GM12892 (cell line): ENCODE data around the gene XPO6.

Source experiments
- POLR2AphosphoS5 ChIP-seq: IDR thresholded peaks from 2 replicates; pipeline ENCODE4 v1.6.1; 2011; ENCODE audit warnings: low read depth, low read length, control low read depth
- TAF1 ChIP-seq: IDR thresholded peaks from 2 replicates; pipeline ENCODE4 v1.6.1; 2011; ENCODE audit warnings: low read depth, mild to moderate bottlenecking, control low read depth, low read length, borderline replicate concordance

DNA sequence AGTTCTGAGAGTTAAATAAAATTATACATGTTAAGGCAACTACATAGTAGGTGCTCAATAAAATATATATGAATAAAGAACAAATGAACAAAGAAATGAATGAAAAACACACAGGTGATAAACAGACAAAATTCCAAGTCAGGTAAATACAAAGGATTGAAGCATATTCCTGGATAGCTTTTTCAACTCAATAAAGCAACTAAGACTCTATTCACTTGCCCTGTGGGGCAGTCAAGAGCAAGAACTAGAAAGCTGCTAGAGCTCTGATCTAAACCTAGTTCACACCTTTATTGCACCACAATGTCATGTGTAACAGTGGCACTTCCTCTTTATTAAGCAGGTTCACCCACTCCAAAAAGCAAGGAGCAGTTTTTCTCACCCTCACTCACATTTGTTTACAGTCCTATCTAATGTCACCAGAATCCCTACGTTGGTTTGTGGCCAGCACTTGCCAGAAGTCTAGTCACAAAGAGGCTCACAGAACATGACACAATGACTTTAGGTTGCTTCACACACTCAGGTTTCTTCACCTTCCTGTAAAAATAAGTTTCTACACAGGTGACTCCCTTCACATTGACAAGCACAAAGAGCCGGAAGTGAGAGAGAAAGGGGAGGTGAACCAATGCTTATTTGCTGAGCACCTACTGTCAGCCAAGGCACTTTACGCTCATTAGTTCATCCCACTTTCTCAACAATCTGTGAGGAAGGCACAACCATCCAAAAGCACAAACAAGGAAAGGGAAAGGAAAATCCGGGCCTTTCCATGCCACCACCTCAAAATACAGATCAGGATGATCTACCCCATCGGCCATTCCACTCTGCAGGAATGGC lies 70.8 kb downstream of the XPO6 start:
- TF ChIP-seq POLR2AphosphoS5 (0 out of 2 replicates have a peak, but pooled peaks have one; percentile 3), TAF1 (no peak)
